IMR-90 (cell line): ENCODE data around the gene ABCA9. TPM values are rescaled to one million over a fixed set of nuclear protein-coding genes. Genes with fewer than 3 reads are reported as not detected.

Source experiments
- ATAC-seq: fragments of 200-7000 bp; cut with Tn5 transposase; 2 replicates; pipeline ENCODE4 v1.9.1; 2020; ENCODE audit warnings: low read depth, mild to moderate bottlenecking, moderate library complexity
- BruUV-seq: library from RNA; stranded (reverse); fragments of 400-500 nt; replicated peaks from 2 replicates; lab custom pipeline; 2021; lab: Mats Ljungman, UMichigan
- CTCF ChIA-PET: fragments of 300-600 bp; formaldehyde crosslinking; extraction: SDS; loops from one replicate; lab custom pipeline; 2021; ENCODE audit warnings: antibody characterized with exemption; lab: Yijun Ruan, JAX
- POLR2A ChIA-PET: fragments of 300-600 bp; sonication (Branson Sonifier 250); formaldehyde crosslinking; loops from one replicate; lab custom pipeline; 2022; ENCODE audit warnings: antibody characterized with exemption; ENCODE audit not compliant: unreplicated experiment; lab: Charles Lee
- DNase-seq: peaks from one replicate; pipeline ENCODE4 v3.0.0; 2013
- H2AFZ ChIP-seq: replicated peaks from 2 replicates; pipeline ENCODE3; 2013; ENCODE audit warnings: low read length, mild to moderate bottlenecking; ENCODE audit not compliant: poor library complexity
- H2AK5ac ChIP-seq: 2 replicates; pipeline ENCODE4 v1.6.1; 2013; ENCODE audit warnings: low read depth, low read length, inconsistent platforms
- H2AK9ac ChIP-seq: replicated peaks from 2 replicates; pipeline ENCODE3; 2013; ENCODE audit warnings: mild to moderate bottlenecking, low read depth, low read length, moderate library complexity; ENCODE audit not compliant: poor library complexity
- H2BK120ac ChIP-seq: 2 replicates; pipeline ENCODE4 v1.6.1; 2013; ENCODE audit warnings: low read depth, low read length, inconsistent platforms
- H2BK15ac ChIP-seq: 3 replicates; pipeline ENCODE4 v1.6.1; 2013; ENCODE audit warnings: low read depth, low read length, inconsistent platforms
- H2BK20ac ChIP-seq: 2 replicates; pipeline ENCODE4 v1.6.1; 2013; ENCODE audit warnings: low read depth, mild to moderate bottlenecking, inconsistent platforms, low read length, moderate library complexity
- H2BK5ac ChIP-seq: 2 replicates; pipeline ENCODE4 v1.6.1; 2013; ENCODE audit warnings: mild to moderate bottlenecking, low read depth, low read length, inconsistent platforms; ENCODE audit not compliant: poor library complexity, severe bottlenecking
- H3K14ac ChIP-seq: replicated peaks from 2 replicates; pipeline ENCODE4 v1.6.1; 2013; ENCODE audit warnings: low read depth, low read length, inconsistent platforms
- H3K18ac ChIP-seq: 2 replicates; pipeline ENCODE4 v1.6.1; 2013; ENCODE audit warnings: low read depth, low read length, control low read depth
- H3K23ac ChIP-seq: 2 replicates; pipeline ENCODE4 v1.6.1; 2013; ENCODE audit warnings: low read depth, low read length, inconsistent platforms
- H3K27ac ChIP-seq: 2 replicates; pipeline ENCODE4 v1.5.1; 2013; ENCODE audit warnings: mild to moderate bottlenecking, control low read depth, low read length; ENCODE audit not compliant: insufficient read depth
- H3K27me3 ChIP-seq: 2 replicates; pipeline ENCODE4 v1.6.1; 2013; ENCODE audit warnings: low read length; ENCODE audit not compliant: control insufficient read depth, insufficient read depth
- H3K36me3 ChIP-seq: 2 replicates; pipeline ENCODE4 v1.6.1; 2013; ENCODE audit warnings: low read length, mixed read lengths; ENCODE audit not compliant: control insufficient read depth, insufficient read depth
- H3K4ac ChIP-seq: 2 replicates; pipeline ENCODE4 v1.6.1; 2013; ENCODE audit warnings: low read depth, low read length, inconsistent platforms
- H3K4me1 ChIP-seq: 2 replicates; pipeline ENCODE4 v1.6.1; 2013; ENCODE audit warnings: low read length, mixed read lengths; ENCODE audit not compliant: control insufficient read depth, insufficient read depth
- H3K4me2 ChIP-seq: 2 replicates; pipeline ENCODE4 v1.6.1; 2013; ENCODE audit warnings: low read depth, mild to moderate bottlenecking, control low read depth, low read length, moderate library complexity
- H3K4me3 ChIP-seq: 2 replicates; pipeline ENCODE4 v1.5.1; 2013; ENCODE audit warnings: low read depth, mild to moderate bottlenecking, control low read depth, low read length, moderate library complexity; ENCODE audit not compliant: insufficient read depth
- H3K56ac ChIP-seq: 2 replicates; pipeline ENCODE4 v1.6.1; 2013; ENCODE audit warnings: low read length, inconsistent platforms; ENCODE audit not compliant: insufficient read depth; ENCODE audit errors: extremely low read depth
- H3K79me1 ChIP-seq, 2 experiments: 2 replicates each; pipeline ENCODE4 v1.6.1; 2013; ENCODE audit warnings: low read length in 2 of 2, inconsistent platforms in 1 of 2, low read depth in 1 of 2
- H3K9ac ChIP-seq: 2 replicates; pipeline ENCODE4 v1.6.1; 2013; ENCODE audit warnings: low read depth, low read length, control low read depth
- H3K9me1 ChIP-seq: 2 replicates; pipeline ENCODE4 v1.6.1; 2013; ENCODE audit warnings: low read length, inconsistent platforms; ENCODE audit not compliant: insufficient read depth
- H3K9me3 ChIP-seq: 2 replicates; pipeline ENCODE4 v1.6.1; 2013; ENCODE audit warnings: low read length; ENCODE audit not compliant: control insufficient read depth, insufficient read depth
- H4K20me1 ChIP-seq: 2 replicates; pipeline ENCODE4 v1.6.1; 2013; ENCODE audit warnings: low read length, inconsistent platforms; ENCODE audit not compliant: insufficient read depth
- H4K5ac ChIP-seq: 2 replicates; pipeline ENCODE4 v1.6.1; 2013; ENCODE audit warnings: mild to moderate bottlenecking, low read depth, low read length, control low read depth
- H4K8ac ChIP-seq, 2 experiments: 2 replicates each; pipeline ENCODE4 v1.6.1; 2013; ENCODE audit warnings: low read depth in 2 of 2, low read length in 2 of 2, control low read depth in 1 of 2, inconsistent platforms in 1 of 2
- H4K91ac ChIP-seq: 2 replicates; pipeline ENCODE4 v1.6.1; 2013; ENCODE audit warnings: low read depth, low read length, inconsistent platforms; ENCODE audit not compliant: insufficient read depth
- BHLHE40 ChIP-seq: fragments of 150-350 bp; IDR thresholded peaks from 2 replicates; pipeline ENCODE4 v1.6.1; 2016; ENCODE audit warnings: mild to moderate bottlenecking, low read depth, low read length
- CEBPB ChIP-seq: IDR thresholded peaks from 2 replicates; pipeline ENCODE4 v1.6.1; 2012; ENCODE audit warnings: low read depth, low read length, improper control_type of control experiment
- CHD1 ChIP-seq: IDR thresholded peaks from 2 replicates; pipeline ENCODE4 v1.6.1; 2012; ENCODE audit warnings: low read depth, low read length, improper control_type of control experiment
- CTCF ChIP-seq: conservative IDR thresholded peaks from 2 replicates; pipeline ENCODE4 v1.5.1; 2012; ENCODE audit warnings: mild to moderate bottlenecking, low read depth, low read length, improper control_type of control experiment
- ELK1 ChIP-seq: fragments of 150-350 bp; IDR thresholded peaks from 2 replicates; pipeline ENCODE4 v1.6.1; 2016; ENCODE audit warnings: low read depth, mild to moderate bottlenecking, low read length, moderate library complexity, borderline replicate concordance
- FOS ChIP-seq: fragments of 150-350 bp; IDR thresholded peaks from 2 replicates; pipeline ENCODE4 v1.6.1; 2016; ENCODE audit warnings: low read depth, low read length
- MAFK ChIP-seq: IDR thresholded peaks from 2 replicates; pipeline ENCODE4 v1.6.1; 2012; ENCODE audit warnings: low read depth, low read length, improper control_type of control experiment
- MAZ ChIP-seq: IDR thresholded peaks from 2 replicates; pipeline ENCODE4 v1.6.1; 2012; ENCODE audit warnings: low read depth, mild to moderate bottlenecking, low read length, improper control_type of control experiment, moderate library complexity, borderline replicate concordance
- MXI1 ChIP-seq: IDR thresholded peaks from 2 replicates; pipeline ENCODE4 v1.6.1; 2012; ENCODE audit warnings: low read depth, mild to moderate bottlenecking, low read length, moderate library complexity, borderline replicate concordance
- NFE2L2 ChIP-seq: fragments of 150-350 bp; IDR thresholded peaks from 2 replicates; pipeline ENCODE4 v1.6.1; 2016; ENCODE audit warnings: low read depth, mild to moderate bottlenecking, low read length
- POLR2A ChIP-seq: IDR thresholded peaks from 2 replicates; pipeline ENCODE4 v1.6.1; 2012; ENCODE audit warnings: mild to moderate bottlenecking, low read depth, low read length
- RAD21 ChIP-seq: IDR thresholded peaks from 2 replicates; pipeline ENCODE4 v1.6.1; 2012; ENCODE audit warnings: low read length, improper control_type of control experiment
- RCOR1 ChIP-seq: IDR thresholded peaks from 2 replicates; pipeline ENCODE4 v1.6.1; 2012; ENCODE audit warnings: mild to moderate bottlenecking, low read length, improper control_type of control experiment; ENCODE audit not compliant: insufficient replicate concordance
- RFX5 ChIP-seq: IDR thresholded peaks from 2 replicates; pipeline ENCODE4 v1.8.0; 2012; ENCODE audit warnings: low read depth, mild to moderate bottlenecking, low read length, moderate library complexity
- SMC3 ChIP-seq: fragments of 150-350 bp; IDR thresholded peaks from 2 replicates; pipeline ENCODE4 v1.6.1; 2016; ENCODE audit warnings: low read depth, mild to moderate bottlenecking, antibody characterized with exemption, low read length, moderate library complexity
- USF2 ChIP-seq: fragments of 150-350 bp; IDR thresholded peaks from 2 replicates; pipeline ENCODE4 v1.6.1; 2017; ENCODE audit warnings: mild to moderate bottlenecking, antibody characterized with exemption, low read length, low read depth
- WGBS, 2 experiments: methylation state at CpG; one replicate each; pipeline versions ENCODE4 v1.1.5 to v1.1.7; 2013; ENCODE audit warnings: missing lambda C conversion rate in 2 of 2; ENCODE audit not compliant: insufficient read length in 1 of 2; ENCODE audit errors: extremely low coverage in 2 of 2; 5-methylcytosine and 5-hydroxymethylcytosine counted together
- dilution Hi-C: fragments of 300-500 bp; cut with HindIII; formaldehyde crosslinking; loops from one replicate; pipeline ENCODE4 v1.14.3; 2018; ENCODE audit warnings: low sequenced_read_pairs; ENCODE audit not compliant: unreplicated experiment
- in situ Hi-C: fragments of 300-500 bp; cut with MboI; formaldehyde crosslinking; loops from 3 replicates; pipeline ENCODE4 v1.14.3; 2019; ENCODE audit warnings: low sequenced_read_pairs, inconsistent platforms, mixed read lengths
- intact Hi-C: fragments of 100-400 bp; cut with micrococcal nuclease; formaldehyde crosslinking; loops from 2 replicates; pipeline ENCODE4 v1.10.0; 2022
- polyA plus RNA-seq, 3 experiments: library from polyadenylated mRNA; depleted of rRNA; stranded (reverse); fragments of >200 nt; gene quantifications; 2 replicates each; pipeline ENCODE4 v1.2.3, GENCODE V29; 2012; ENCODE audit warnings: low replicate concordance in 1 of 3
- total RNA-seq: library from RNA; depleted of rRNA; stranded (reverse); fragments of >200 nt; gene quantifications from 2 replicates; pipeline ENCODE4 v1.2.3, GENCODE V29; 2012

ABCA9 gene
- total and polyA plus RNA-seq, 2 of the 4 experiments (the other 2 are of a cell fraction), result under 0.01 TPM; not detected in 1

- BruUV-seq, result no TSS peak
- DNase-seq (no peak), ATAC-seq (no peak)
- Histone ChIP-seq H2AK5ac (no peak overlapping the region), H3K14ac (no peak overlapping the region), H2AFZ (no peak overlapping the region), H3K79me1 (no peaks in the 10 kb centered on the region), H3K4me3 (no peak overlapping the region), H3K18ac (no peak overlapping the region), H3K23ac (no peak overlapping the region), H4K5ac (no peak overlapping the region), H3K4me1 (no peaks in the 10 kb centered on the region), H2AK9ac (no peak overlapping the region), H3K4me2 (no peak overlapping the region), H2BK15ac (no peak overlapping the region), H3K27ac (no peak overlapping the region), H3K9ac (no peak overlapping the region), H2BK120ac (no peak overlapping the region), H3K27me3 (no peaks in the 10 kb centered on the region), H2BK5ac (no peak overlapping the region), H4K91ac (no peak overlapping the region), H3K56ac (no peak overlapping the region), H3K9me1 (no peaks in the 10 kb centered on the region), H4K20me1 (no peaks in the 10 kb centered on the region), H4K8ac (no peak overlapping the region), H3K9me3 (no peaks in the 10 kb centered on the region), H3K36me3 (no peaks in the 10 kb centered on the region), H3K4ac (no peak overlapping the region), H2BK20ac (no peak overlapping the region)
- ChIA-PET CTCF (no interaction called here), POLR2A (no interaction called here)
- dilution Hi-C loops, result no loop called here
- intact Hi-C loops, result no loop called here
- no peak for TF ChIP-seq MXI1
- no peak for TF ChIP-seq MAFK
- TF ChIP-seq CHD1, result no peak
- no peak for TF ChIP-seq ELK1
- TF ChIP-seq POLR2A, result no peak
- TF ChIP-seq CEBPB, result no peak
- no peak for TF ChIP-seq RFX5
- no peak for TF ChIP-seq RAD21
- no peak for TF ChIP-seq SMC3
- no peak for TF ChIP-seq NFE2L2
- TF ChIP-seq MAZ, result no peak
- no peak for TF ChIP-seq RCOR1
- no peak for TF ChIP-seq USF2
- TF ChIP-seq FOS, result no peak
- TF ChIP-seq BHLHE40, result no peak
- no peak for TF ChIP-seq CTCF
- no CpG with 5 or more reads among the region's 2 CpGs for WGBS, 2 experiments
- in situ Hi-C loops, result no loop called here
Measured at GRCh38 chr17:69064001-69064400, 3.3 kb upstream of the ABCA9 start.
